Measurements from ENCODE around the gene PPP2R2C.

GRCh38 chr4:6401797-6402196, 70.6 kb downstream of the PPP2R2C start:
- TF ChIP-seq POLR2A (IDR thresholded peaks at IDR 0.05) (no peak), CTCF (IDR thresholded peaks at IDR 0.05) (no peak)

All from heart left ventricle (tissue), 13 donors.